ENCODE data around the gene TCAP.

TCAP gene

GRCh38 chr17:39651923-39652586 lies 13.1 kb upstream of the TCAP start:
- no peak for DNase-seq (ENCODE audit: low spot score)

DNA sequence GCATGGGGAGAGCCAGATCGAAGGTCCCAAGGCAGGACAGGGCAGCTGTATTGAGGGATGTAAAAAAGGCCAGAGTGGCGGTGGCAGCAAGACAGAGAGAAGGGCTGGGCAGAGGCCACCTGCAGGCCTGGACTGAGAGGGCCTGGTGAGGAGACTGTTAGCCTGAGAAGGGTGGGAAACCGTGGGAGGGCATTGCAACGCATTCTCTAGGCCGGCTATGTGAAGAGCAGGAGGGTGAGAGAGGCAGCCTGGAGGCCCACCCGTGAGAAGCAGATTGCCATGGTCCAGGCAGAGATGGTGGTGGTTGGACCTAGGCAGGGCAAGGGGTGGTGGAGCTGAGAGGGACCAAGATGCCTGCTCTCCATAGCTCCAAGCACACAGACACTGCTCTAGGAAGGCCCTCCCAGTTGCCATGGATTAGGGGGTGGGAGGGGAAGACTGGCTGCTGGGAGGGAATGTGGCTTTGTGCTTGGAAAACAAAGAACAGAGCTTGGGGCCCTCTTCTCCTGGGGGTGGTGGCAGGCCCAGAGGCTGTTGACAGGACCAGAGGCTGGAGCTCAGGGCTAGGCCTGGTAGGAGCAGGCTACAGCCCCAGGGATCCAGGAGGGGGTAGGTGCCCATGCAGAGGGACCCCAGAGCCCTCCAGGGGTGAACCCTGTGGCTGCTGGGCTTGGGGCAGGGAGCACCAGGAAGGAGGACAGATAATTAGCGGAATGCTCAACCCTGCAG lies 12.4 kb upstream of the TCAP start:
- DNase-seq (ENCODE audit: low spot score) = no peak

DNA sequence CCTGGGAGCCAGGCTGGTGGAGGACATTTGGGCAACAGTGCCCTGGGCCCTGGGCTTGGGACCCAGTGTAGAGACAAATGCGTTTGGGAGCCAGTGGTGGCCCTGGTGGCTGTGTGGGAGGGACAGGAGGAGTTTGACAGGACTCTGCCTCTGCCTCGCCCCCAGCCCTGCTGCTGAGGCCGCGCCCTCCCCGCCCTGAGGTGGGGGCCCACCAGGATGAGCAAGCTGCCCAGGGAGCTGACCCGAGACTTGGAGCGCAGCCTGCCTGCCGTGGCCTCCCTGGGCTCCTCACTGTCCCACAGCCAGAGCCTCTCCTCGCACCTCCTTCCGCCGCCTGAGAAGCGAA lies 11.9 kb upstream of the TCAP start:
- DNase-seq (ENCODE audit: low spot score) = no peak

- peak; percentile 89 for DNase-seq (ENCODE audit: low spot score)
Observed at GRCh38 chr17:39653662-39654331, 11.4 kb upstream of the TCAP start.

DNA sequence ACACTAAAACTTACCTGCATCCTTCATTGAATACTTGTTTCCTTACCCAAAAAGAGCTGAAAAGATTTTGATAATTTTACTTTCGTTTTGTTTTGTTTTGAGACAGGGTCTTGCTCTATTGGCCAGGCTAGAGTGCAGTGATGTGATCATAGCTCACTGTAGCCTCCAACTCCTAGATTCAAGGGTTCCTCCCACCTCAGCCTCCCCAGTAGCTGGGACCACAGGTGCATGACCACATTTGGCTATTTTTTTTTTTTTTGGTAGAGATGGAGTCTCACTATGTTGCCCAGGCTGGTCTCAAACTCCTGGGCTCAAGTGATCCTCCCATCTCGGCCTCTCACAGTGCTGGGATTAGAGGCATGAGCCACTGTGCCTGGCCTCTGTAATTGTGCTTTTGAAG lies 10.0 kb upstream of the TCAP start:
- DNase-seq (ENCODE audit: low spot score) = no peak

DNA sequence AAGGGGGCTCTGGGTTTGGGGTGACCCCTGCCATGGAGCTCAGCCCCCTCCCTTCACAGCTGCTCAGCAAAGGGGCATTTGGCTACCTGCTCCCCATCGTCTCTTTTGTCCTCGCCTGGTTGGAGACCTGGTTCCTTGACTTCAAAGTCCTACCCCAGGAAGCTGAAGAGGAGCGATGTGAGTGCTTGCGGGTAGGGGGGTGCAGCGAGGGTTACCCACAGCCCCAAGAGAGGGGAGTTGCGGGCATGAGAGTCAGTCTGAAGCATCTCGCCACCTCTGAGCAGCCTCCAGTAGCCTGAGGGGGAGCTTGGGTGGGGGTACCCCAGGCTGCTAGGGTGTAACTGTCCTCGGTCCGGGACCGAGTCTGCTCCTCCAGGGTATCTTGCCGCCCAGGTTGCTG lies 6.8 kb upstream of the TCAP start:
- DNase-seq (ENCODE audit: low spot score) = no peak

- DNase-seq (ENCODE audit: low spot score) = no peak
Observed at GRCh38 chr17:39658760-39659159, 6.4 kb upstream of the TCAP start.

GRCh38 chr17:39659279-39660010 lies 5.7 kb upstream of the TCAP start:
- no peak for DNase-seq (ENCODE audit: low spot score)

DNA sequence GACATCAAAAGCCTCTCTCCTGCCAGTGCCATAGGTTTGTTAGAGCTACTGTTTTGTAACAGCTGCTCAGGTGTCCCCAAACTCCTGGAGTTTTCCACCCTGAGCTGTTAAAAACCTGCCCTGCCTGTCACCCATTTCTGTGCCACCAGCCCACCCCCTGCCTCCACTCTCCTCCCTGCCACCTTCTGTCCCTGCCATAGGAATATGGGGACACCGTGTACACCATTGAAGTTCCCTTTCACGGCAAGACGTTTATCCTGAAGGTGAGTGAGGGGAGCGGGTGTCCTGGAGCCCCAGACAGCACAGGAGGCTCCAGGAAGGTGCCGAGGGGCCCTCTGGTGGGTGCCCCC lies 5.2 kb upstream of the TCAP start:
- DNase-seq (ENCODE audit: low spot score) = no peak

DNA sequence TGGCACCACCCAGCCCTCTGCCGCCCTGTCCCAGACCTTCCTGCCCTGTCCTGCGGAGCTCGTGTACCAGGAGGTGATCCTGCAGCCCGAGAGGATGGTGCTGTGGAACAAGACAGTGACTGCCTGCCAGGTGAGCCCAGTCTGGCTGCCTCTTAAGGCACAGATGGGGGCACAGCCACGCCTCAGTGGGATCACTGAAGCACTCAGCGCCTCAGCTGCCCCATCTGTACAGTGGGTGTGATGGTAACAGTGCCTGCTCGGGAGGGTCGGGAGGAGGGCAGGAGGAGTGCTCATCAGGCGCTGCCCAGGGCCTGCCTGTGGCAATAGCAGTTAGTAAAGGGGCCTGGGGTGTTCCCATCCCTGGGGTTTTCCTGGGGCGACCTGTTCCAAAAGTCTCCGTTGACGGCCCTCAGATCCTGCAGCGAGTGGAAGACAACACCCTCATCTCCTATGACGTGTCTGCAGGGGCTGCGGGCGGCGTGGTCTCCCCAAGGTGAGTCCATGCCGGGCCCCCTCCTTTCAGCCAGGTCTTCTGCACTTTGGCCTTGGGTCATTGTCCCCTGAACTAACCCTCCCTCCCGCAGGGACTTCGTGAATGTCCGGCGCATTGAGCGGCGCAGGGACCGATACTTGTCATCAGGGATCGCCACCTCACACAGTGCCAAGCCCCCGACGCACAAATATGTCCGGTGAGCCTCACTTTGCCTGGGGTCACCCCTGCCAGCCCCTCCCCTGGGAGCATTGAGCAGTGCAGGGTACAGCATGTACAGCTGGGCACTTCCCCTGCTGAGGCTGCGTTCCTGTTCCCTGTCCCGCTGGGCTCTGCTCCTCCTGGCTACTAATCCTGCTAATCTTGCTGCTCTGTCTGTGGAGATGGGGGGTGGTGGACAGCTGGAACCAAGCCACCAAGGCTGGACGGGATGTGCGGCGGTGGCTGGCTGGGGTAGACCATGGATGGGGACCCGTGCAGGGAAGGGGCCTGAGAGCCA lies 4.5 kb upstream of the TCAP start:
- DNase-seq (ENCODE audit: low spot score) = no peak

- no peak for DNase-seq (ENCODE audit: low spot score)
Observed at GRCh38 chr17:39661744-39662541, 3.2 kb upstream of the TCAP start.

DNA sequence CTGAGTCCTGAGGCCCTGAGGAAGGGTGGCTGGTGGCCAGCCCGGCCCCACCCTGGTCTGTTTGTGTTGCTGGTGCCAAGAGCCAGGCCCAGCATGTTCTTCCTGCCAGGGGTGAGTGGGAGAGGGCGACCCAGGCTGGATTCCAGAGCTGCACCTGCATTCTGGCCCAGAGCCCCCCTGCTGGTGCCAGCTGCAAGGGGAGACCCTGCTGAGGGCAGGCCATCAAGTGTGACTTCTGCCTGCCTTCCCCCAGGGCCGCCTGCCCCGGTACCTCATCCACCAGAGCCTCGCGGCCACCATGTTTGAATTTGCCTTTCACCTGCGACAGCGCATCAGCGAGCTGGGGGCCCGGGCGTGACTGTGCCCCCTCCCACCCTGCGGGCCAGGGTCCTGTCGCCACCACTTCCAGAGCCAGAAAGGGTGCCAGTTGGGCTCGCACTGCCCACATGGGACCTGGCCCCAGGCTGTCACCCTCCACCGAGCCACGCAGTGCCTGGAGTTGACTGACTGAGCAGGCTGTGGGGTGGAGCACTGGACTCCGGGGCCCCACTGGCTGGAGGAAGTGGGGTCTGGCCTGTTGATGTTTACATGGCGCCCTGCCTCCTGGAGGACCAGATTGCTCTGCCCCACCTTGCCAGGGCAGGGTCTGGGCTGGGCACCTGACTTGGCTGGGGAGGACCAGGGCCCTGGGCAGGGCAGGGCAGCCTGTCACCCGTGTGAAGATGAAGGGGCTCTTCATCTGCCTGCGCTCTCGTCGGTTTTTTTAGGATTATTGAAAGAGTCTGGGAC lies 2.4 kb upstream of the TCAP start:
- no peak for DNase-seq (ENCODE audit: low spot score)

GRCh38 chr17:39663340-39663687 lies 1.8 kb upstream of the TCAP start:
- no peak for DNase-seq (ENCODE audit: low spot score)

GRCh38 chr17:39663688-39664580 lies 1.2 kb upstream of the TCAP start:
- no peak for DNase-seq (ENCODE audit: low spot score)

- DNase-seq (ENCODE audit: low spot score) = peak; percentile 68
Observed at GRCh38 chr17:39665642-39666224, 584 bp downstream of the TCAP start.

DNA sequence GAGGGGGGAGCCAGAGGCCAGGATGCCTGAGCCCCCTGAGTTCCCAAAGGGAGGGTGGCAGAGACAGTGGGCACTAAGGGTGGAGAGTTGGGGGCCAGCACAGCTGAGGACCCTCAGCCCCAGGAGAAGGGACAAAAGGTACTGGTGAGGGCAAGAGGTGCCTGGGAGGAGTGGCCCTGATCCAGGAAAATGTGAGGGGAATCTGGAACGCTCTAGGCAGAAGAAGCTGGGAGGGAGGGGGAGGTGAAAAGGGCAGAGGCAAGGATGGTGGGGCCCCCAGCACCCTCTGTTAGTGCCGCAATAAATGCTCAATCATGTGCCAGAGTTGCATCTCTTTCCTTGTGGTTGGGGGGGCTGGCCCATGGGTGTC lies 1.1 kb downstream of the TCAP start:
- no peak for DNase-seq (ENCODE audit: low spot score)

DNA sequence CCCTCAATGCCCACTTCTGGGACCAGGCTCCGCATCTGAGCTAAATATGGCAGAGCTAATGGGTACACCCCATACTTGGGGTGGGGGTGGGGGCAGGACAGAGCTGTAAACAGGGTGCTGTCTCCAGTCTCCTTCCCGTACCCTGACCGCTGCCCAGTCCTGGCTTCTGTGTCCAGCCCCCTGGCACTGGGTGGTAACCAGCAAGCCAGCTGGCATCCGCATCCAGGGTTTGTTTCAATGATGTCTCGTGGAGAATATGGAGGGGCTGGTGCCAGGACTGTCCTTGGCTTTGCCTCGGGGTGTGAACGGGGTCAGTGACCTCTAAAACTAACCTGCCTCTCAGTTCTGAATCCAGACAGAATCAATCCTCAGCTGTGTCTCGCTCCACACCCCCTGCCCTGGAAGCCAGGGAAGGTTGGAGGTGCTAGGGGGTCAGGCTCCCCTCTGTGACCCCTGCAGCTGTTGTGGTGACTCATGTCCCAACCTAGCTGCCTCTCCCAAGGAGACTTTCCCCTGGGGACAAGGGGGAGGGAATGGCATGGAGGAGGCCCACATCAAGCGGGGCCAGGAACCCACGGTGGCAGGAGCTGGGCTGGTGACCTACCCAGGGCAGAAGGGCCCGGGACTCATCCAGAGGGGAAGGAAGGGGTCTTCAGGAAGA lies 1.6 kb downstream of the TCAP start:
- DNase-seq (ENCODE audit: low spot score) = no peak

DNA sequence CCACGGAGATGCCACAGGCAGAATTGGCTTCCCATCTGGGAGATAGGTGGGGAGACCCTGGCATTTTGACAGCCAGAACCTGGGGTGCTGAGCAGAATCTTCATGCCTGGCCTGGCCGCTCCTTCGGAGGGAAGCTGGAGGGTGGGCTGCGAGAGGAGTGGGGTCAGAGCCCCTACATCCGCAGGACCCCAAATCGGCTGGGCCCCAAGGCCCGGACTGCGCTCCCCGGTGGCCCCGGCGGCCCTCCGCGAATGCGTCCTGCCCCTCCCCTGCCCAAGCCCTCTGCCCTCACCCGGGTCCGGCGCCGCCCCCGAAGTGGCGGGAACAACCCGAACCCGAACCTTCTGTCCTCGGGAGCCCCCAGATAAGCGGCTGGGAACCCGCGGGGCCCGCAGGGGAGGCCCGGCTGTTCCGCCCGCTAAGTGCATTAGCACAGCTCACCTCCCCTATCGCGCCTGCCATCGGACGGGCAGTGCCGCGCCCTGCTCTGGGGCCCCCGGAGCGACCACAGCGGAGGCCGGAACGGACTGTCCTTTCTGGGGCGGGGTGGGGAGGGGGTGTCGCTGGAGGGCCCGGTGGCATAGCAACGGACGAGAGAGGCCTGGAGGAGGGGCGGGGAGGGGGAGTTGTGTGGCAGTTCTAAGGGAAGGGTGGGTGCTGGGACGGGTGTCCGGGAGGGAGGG lies 2.3 kb downstream of the TCAP start:
- DNase-seq (ENCODE audit: low spot score) = no peak

All from hepatic stellate cell (primary cell).